ENCODE data around the gene UBXN2A. TPM values are rescaled to one million over a fixed set of nuclear protein-coding genes. Genes with fewer than 3 reads are reported as not detected.

The UBXN2A gene, protein sequence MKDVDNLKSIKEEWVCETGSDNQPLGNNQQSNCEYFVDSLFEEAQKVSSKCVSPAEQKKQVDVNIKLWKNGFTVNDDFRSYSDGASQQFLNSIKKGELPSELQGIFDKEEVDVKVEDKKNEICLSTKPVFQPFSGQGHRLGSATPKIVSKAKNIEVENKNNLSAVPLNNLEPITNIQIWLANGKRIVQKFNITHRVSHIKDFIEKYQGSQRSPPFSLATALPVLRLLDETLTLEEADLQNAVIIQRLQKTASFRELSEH
- total RNA-seq: 10 to 100 TPM; 13.9 to 17.9 (median 15.0) TPM

DNA sequence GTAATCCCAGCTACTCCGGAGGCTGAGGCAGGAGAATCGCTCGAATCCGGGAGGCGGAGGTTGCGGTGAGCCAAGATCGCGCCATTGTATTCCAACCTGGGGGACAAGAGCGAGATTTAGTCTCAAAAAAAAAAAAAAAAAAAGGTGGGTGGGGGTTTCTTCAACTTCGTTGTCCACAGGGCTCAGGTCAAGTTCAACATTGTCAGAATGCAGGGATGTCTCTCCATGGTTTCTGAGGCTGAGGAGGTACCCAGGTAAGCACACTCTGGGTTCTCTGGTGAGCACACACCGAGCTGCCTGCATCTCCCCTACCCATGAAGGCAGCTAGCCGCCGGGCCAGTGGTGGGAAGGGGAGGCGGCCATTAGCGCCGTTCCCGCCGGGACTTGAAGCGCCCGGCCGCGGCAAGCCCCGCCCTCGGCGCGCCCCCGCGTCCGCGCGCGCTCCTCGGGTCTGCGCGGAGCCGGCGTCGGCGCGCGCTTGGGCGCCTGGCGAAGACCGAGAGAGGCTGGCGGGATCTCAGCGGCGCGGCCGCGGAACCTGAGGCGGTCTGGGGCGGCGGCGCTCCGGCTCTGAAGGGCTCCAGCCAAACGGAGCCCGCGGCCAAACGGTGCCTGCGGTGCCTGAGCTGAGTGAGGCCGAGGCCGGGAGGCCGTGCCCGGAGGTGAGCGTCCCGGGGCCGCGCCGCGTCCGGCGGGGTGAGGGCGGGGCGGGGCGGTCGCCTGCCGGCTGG lies at the start of gene UBXN2A:
UBXN2A (plus strand) TSS at position 477 of the 731 bp plus-strand sequence. CDS start 17,852 bp downstream, outside the sequence.
- TF ChIP-seq, protein P1, sequence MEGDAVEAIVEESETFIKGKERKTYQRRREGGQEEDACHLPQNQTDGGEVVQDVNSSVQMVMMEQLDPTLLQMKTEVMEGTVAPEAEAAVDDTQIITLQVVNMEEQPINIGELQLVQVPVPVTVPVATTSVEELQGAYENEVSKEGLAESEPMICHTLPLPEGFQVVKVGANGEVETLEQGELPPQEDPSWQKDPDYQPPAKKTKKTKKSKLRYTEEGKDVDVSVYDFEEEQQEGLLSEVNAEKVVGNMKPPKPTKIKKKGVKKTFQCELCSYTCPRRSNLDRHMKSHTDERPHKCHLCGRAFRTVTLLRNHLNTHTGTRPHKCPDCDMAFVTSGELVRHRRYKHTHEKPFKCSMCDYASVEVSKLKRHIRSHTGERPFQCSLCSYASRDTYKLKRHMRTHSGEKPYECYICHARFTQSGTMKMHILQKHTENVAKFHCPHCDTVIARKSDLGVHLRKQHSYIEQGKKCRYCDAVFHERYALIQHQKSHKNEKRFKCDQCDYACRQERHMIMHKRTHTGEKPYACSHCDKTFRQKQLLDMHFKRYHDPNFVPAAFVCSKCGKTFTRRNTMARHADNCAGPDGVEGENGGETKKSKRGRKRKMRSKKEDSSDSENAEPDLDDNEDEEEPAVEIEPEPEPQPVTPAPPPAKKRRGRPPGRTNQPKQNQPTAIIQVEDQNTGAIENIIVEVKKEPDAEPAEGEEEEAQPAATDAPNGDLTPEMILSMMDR (IDR thresholded peaks at IDR 0.05; ENCODE audit: low read depth): no peak

DNA sequence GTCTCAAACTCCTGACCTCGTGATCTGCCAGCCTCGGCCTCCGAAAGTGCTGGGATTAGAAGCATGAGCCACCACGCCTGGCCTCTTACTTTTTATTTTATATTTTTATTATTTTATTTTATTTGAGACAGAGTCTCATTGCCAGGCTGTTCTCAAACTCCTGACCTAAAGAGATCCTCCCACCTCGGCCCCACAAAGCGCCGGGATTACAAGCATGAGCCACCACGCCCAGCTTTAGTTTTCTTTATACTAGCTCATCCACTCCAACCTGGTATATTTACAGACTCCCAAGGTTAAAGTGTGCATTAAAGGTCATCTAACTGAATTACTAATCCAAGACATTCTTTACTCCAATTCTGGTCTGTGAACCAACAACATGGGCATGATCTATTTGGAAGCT lies 40.1 kb upstream of the UBXN2A start:
- TF ChIP-seq, protein P1 (IDR thresholded peaks at IDR 0.05; ENCODE audit: low read depth): no peak

DNA sequence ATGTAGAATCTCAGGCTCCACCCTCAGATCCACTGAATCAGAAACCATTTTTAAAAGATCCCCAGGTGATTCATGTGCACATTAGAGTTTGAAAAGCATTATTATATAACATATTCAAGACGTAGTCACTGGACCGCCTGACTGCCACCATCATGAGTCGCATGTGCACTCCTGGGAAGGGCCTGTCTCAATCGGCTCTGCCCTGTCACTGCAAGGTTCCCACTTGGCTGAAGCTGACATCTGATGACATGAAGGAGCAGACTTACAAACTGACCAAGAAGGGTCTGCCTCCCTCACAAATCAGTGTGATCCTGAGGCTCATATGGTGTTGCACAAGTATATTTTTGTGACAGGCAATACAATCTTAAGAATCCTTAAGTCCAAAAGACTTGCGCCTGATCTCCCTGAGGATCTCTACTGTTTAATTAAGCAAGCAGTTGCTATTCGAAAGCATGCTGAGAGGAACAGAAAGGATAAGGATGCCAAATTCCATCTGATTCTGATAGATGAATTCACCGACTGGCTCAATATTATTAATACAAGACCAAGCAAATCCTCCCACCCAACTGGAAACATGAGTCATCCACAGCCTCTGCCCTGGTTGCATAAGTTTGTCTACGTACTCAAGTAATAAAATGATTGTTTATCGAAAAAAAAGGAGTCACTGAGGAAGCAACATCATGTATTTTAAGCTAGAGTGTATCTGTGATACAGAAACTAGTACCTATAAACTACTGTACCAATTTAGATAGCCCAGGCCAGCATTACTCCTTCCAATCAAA lies 39.5 kb upstream of the UBXN2A start:
- TF ChIP-seq, protein P1 (IDR thresholded peaks at IDR 0.05; ENCODE audit: low read depth): no peak

DNA sequence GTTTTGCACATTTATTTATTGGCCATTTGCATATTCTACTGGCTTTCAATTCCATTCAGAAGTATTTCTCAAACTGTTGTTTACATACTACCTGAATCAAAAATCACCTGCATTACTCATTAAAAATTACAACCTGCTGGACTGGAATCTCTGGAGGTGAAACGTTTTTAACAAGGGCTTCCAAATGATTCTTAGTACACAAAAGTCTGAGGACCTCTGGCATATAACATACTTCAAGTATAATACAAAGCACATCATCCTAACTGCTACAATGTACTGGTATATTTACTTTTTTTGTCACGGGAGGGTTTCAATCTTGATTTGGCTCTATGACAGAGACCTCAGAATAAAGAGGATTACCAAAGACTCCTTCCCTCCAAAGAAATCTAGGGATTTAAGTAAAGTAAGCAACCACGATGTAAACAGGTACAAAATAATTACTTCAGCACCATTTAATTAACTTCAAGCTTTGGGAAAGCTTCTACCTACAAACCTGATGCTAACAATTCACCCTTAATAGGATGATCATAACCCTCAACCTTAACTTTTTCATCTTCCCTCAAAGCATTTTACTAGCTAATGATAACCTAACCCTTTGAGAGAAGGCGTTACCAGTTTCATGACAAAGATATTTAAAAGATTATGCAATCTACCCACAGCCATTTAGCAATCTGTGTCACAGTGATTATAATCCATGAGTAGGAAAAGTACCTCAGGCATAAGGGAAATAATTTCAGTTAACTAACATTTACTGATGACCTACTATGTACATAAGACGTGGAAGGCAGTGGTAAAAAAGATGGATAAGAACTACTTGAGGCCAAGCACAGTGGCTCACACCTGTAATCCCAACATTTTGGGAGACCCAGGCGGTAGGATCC lies 38.1 kb upstream of the UBXN2A start:
- TF ChIP-seq, protein P1 (IDR thresholded peaks at IDR 0.05; ENCODE audit: low read depth): no peak

DNA sequence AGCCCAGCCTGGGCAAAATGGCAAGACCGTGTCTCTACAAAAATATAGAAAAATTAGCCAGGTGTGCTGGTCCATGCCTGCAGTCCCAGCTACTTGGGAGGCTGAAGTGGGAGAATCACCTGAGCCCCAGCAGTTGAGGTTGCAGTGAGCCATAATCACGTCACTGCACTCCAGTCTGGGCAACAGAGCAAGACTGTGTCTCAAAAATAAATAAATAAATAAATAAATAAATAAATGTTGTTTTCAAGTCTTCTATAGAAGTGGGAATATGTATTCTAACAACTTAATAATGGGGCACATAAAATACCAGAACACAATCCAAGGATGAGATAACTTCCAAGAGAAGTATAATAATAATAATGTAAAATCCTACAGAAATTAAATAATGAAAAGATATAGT lies 37.2 kb upstream of the UBXN2A start:
- TF ChIP-seq, protein P1 (IDR thresholded peaks at IDR 0.05; ENCODE audit: low read depth): no peak

DNA sequence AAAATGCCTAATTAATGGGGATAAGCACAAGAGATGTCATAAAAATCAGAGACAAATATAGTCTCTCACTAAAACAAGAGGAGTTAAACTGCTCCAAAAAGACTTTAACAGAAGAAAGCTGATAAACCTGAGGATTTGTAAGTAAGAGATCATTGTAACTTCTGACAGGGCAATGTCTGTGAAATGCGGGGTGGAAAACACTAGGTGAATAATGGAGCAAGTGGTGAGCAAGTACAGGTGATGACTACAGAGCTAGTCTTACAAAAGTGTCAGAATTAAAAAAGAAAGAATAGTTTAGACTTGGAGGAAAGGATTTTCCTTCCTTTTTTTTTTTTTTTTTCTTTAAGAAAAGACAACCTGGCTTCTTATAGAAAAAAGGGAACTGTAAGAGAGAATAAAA lies 36.0 kb upstream of the UBXN2A start:
- TF ChIP-seq, protein P1 (IDR thresholded peaks at IDR 0.05; ENCODE audit: low read depth): no peak
